HG03432 (cell line): Measurements from ENCODE around the gene PCNX3.

Experiments
- ATAC-seq: cut with Tn5 transposase; IDR thresholded peaks from one replicate; pipeline ENCODE4 v1.9.1; 2021; ENCODE audit warnings: mild to moderate bottlenecking, moderate library complexity; ENCODE audit not compliant: unreplicated experiment

Gene PCNX3

GRCh38 chr11:65618763-65619162 is 3.2 kb downstream of the PCNX3 start:
- no peak for ATAC-seq

- ATAC-seq = no peak
Observed at GRCh38 chr11:65619281-65619928, 3.8 kb downstream of the PCNX3 start.

GRCh38 chr11:65620666-65621065 is 5.1 kb downstream of the PCNX3 start:
- ATAC-seq = no peak

DNA sequence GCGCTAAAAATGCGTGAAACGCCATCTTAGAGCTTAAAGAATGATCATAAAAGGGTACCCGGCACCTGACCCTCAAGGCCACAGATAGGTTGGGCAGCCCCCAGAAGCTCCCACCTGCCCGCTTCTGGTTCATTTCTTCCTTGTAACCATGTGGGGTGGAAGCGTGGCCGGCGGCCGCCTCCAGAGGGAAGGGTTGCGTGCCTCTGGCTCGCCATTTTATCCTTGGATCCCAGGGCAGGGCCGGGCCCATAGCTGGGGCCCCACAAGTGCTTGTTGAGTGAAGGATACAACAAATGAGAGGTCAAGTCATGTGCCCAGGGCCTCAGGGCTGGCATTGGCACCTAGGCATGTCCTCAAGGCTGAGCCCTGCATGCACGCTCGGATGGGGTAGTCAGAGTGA is 5.9 kb downstream of the PCNX3 start:
- no peak for ATAC-seq

DNA sequence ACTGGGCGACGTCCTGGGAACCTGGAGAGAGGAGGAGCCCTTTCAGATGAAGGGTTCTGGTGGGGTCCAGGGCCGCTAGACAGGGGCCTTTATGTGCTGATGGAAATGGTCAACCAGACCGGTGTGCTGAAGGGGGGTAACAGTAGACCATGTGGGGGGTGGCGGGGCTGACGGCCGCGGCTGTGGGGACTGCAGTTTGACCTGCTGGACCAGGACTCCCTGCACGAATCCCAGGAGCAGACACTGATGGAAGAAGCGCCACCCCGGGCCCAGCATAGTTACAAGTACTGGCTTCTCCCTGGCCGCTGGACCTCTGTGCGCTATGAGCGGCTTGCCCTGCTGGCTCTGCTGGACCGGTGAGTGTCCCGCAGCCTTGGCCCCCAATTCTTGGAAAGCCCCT is 6.4 kb downstream of the PCNX3 start:
- no peak for ATAC-seq

- no peak for ATAC-seq
Observed at GRCh38 chr11:65623177-65623576, 7.6 kb downstream of the PCNX3 start.

DNA sequence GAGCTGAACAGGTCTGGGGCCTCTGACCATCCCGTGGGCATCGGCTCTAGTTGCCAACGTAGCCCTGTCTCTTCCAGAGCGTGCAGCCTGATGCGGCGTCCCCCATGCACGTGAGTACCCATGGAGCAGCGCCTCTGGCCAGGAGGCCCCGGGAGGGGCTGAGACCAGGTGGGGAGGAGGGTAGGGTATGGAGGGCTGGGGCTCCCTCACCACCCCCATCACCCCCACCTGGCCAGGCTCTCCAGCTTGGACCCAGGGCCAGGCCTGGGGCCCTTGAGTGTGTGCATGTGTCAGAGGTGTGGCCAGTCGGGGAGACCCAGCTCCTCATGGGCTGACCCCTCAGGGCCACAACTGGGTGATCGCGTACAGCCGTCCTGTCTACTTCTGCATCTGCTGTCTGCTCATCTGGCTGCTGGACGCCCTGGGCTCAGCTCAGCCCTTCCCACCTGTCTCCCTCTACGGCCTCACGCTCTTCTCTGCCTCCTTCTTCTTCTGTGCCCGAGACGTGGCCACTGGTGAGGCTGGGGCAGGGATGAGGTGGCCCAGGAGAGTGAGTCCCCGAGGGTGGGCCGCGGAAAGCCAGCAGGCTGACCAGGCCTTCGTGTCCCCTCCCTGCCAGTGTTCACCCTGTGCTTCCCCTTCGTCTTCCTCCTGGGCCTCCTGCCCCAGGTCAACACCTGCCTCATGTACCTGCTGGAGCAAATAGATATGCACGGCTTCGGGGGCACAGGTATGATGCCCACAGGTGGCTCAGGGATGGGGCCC is 8.5 kb downstream of the PCNX3 start:
- ATAC-seq = no peak

- ATAC-seq = no peak
Observed at GRCh38 chr11:65624931-65625627, 9.5 kb downstream of the PCNX3 start.

- no peak for ATAC-seq
Observed at GRCh38 chr11:65625628-65626342, 10.2 kb downstream of the PCNX3 start.

- no peak for ATAC-seq
Observed at GRCh38 chr11:65627202-65627601, 11.6 kb downstream of the PCNX3 start.

GRCh38 chr11:65629579-65629978 is 14.0 kb downstream of the PCNX3 start:
- ATAC-seq = no peak

- no peak for ATAC-seq
Observed at GRCh38 chr11:65630215-65630614, 14.6 kb downstream of the PCNX3 start.

- no peak for ATAC-seq
Observed at GRCh38 chr11:65633390-65634108, 18.0 kb downstream of the PCNX3 start.

GRCh38 chr11:65634109-65634436 is 18.5 kb downstream of the PCNX3 start:
- ATAC-seq = no peak

GRCh38 chr11:65634440-65634839 is 18.9 kb downstream of the PCNX3 start:
- ATAC-seq = no peak

DNA sequence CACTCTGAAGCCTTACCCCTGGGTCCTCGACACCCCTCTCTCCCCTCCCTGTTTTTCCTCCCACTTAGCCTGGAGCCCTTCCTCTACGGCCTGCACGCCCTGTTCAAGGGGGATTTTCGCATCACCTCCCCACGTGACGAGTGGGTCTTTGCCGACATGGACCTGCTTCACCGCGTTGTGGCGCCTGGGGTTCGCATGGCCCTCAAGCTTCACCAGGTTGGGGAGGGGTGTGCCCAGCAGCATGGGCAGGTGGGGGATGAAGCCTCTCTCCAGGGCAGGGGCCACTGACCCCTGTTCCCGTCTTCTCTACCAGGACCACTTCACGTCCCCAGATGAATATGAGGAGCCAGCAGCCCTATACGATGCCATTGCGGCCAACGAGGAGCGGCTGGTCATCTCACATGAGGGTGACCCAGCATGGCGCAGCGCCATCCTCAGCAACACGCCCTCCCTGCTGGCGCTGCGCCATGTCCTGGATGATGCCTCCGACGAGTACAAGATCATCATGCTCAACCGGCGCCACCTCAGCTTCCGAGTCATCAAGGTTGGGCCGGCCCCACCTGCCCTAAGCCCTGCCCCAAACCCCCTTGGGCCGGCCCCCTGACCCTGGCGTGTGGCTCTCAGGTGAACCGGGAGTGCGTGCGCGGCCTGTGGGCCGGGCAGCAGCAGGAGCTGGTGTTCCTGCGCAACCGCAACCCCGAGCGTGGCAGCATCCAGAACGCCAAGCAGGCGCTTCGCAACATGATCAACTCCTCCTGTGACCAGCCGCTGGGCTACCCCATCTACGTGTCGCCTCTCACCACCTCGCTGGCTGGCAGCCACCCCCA is 19.5 kb downstream of the PCNX3 start:
- ATAC-seq = no peak

GRCh38 chr11:65636108-65637031 is 20.8 kb downstream of the PCNX3 start:
- no peak for ATAC-seq

DNA sequence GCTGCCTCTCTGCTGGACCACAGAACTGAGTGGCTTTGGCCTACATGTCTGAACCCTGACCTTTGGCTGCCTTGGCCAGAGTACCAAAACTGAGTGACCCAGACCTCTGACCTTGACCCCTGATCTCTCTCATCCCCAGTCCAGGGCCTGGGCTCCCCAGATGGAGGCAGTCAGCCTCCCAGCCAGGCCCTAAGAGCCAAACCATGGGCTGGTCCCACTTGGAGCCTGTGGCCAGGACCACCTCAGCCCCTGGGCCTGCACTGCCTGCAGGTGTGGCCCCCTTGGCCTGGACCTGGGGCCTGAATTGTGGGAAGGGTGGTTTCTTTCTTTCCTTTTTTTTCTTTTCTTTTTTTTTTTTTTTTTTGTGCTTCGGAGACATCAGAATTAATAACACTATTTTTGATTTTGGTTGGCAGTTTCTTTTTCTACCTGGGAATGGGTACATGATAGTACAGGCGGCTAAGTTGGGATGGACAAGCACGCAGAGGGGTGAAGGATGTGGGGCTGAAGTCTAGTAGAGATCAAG is 21.5 kb downstream of the PCNX3 start:
- no peak for ATAC-seq
